A673 (cell line): ENCODE results near the gene GPATCH2. TPM values are rescaled to one million over a fixed set of nuclear protein-coding genes. Genes with fewer than 3 reads are reported as not detected.
"Not testable (repeated sequence)": the region's sequence is repeated elsewhere in the genome, so short reads cannot be mapped to it uniquely, and the experiment has no call there.

Source experiments
- BruUV-seq: library from RNA; stranded (reverse); fragments of 400-500 nt; replicated peaks from 2 replicates; lab custom pipeline; 2021; lab: Mats Ljungman, UMichigan
- CTCF ChIA-PET: fragments of 300-600 bp; sonication (Branson Sonifier 250); formaldehyde crosslinking; loops from one replicate; lab custom pipeline; 2022; ENCODE audit warnings: antibody characterized with exemption; lab: Charles Lee
- POLR2A ChIA-PET: fragments of 300-600 bp; sonication (Branson Sonifier 250); formaldehyde crosslinking; loops from one replicate; lab custom pipeline; 2022; ENCODE audit warnings: antibody characterized with exemption; ENCODE audit not compliant: low non-redundant PET; lab: Charles Lee
- DNase-seq: peaks from one replicate; pipeline ENCODE4 v3.0.0-alpha.2; 2015; ENCODE audit warnings: low spot score
- H3K27ac ChIP-seq: fragments of 200-600 bp; sonication (generic); 2 replicates; pipeline ENCODE4 v1.5.1; 2016; ENCODE audit warnings: mixed run types, low read depth, mild to moderate bottlenecking, mixed read lengths, antibody characterized with exemption, low read length; ENCODE audit not compliant: poor library complexity, severe bottlenecking
- H3K27me3 ChIP-seq: fragments of 200-600 bp; sonication (generic); replicated peaks from 2 replicates; pipeline ENCODE4 v1.6.1; 2017; ENCODE audit warnings: mixed run types, low read depth, mild to moderate bottlenecking, mixed read lengths, antibody characterized with exemption, low read length; ENCODE audit not compliant: insufficient read depth, poor library complexity
- H3K36me3 ChIP-seq: fragments of 200-600 bp; sonication (generic); 2 replicates; pipeline ENCODE4 v1.6.1; 2016; ENCODE audit warnings: mixed run types, mild to moderate bottlenecking, mixed read lengths, antibody characterized with exemption, low read length; ENCODE audit not compliant: insufficient read depth, poor library complexity, severe bottlenecking
- H3K4me1 ChIP-seq: fragments of 200-600 bp; sonication (generic); 2 replicates; pipeline ENCODE4 v1.6.1; 2017; ENCODE audit warnings: mixed run types, mild to moderate bottlenecking, mixed read lengths, antibody characterized with exemption, low read length; ENCODE audit not compliant: insufficient read depth, poor library complexity, severe bottlenecking
- H3K4me3 ChIP-seq: fragments of 200-600 bp; sonication (generic); 2 replicates; pipeline ENCODE4 v1.5.1; 2016; ENCODE audit warnings: low read depth, mixed run types, mild to moderate bottlenecking, mixed read lengths, low read length; ENCODE audit not compliant: poor library complexity, severe bottlenecking
- H3K9me3 ChIP-seq: fragments of 200-600 bp; sonication (generic); 2 replicates; pipeline ENCODE4 v1.6.1; 2016; ENCODE audit warnings: mixed run types, low read depth, mild to moderate bottlenecking, mixed read lengths, antibody characterized with exemption, low read length; ENCODE audit not compliant: poor library complexity, severe bottlenecking
- CTCF ChIP-seq: fragments of 300-800, 200-600 bp; sonication (generic); conservative IDR thresholded peaks from 2 replicates; pipeline ENCODE4 v1.5.1; 2017; ENCODE audit warnings: low read depth, mild to moderate bottlenecking, antibody characterized with exemption, low read length, moderate library complexity, mixed read lengths
- EZH2 ChIP-seq: fragments of 200-600 bp; sonication (generic); IDR thresholded peaks from 2 replicates; pipeline ENCODE4 v1.6.1; 2017; ENCODE audit warnings: borderline replicate concordance, low read depth, mild to moderate bottlenecking, mixed read lengths, antibody characterized with exemption, low read length; ENCODE audit not compliant: poor library complexity, severe bottlenecking
- intact Hi-C: fragments of 100-400 bp; cut with micrococcal nuclease; formaldehyde crosslinking; loops from one replicate; pipeline ENCODE4 v1.10.0; 2022; ENCODE audit not compliant: unreplicated experiment
- total RNA-seq: library from RNA; stranded (reverse); gene quantifications from 2 replicates; pipeline ENCODE4 v1.2.3, GENCODE V29; 2021

Gene GPATCH2
- total RNA-seq, 1 experiment from 2014 or later: 15.3 TPM

DNA sequence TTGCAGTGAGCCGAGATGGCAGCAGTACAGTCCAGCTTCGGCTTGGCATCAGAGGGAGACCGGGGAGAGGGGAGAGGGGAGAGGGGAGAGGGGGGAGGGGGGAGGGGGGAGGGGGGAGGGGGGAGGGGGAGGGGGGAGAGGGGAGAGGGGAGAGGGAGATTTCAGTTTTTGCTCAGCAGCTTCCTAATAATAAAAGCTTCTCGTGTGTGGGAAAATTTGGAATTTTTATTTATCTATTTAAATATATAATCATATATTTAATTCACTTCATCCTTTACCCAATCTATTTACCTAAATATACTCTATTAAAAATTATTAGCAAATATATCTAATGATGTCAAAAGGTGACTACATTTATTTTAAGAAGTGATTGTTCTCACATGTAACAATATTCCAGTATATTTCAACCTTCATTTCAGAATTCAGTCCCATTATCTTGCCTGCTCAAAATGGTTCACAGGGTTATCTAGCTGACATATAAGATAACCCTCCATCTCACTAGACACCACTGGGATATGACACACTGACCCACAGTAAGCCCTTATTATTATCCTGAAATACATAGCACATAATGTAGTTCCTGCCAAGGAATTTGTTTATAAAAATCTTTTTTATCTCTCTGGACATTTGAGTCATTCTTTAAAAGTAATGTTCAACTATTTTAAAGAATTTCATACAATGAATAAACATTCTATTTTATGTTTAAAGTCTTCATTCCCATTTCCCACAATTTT lies 105.9 kb downstream of the GPATCH2 start:
- TF ChIP-seq CTCF (no peak), EZH2 (no peak)
- H3K27ac ChIP-seq: no peak overlapping the region
- H3K36me3 ChIP-seq: no peaks in the 10 kb centered on the region
- no peak overlapping the region for H3K4me3 ChIP-seq
- no peaks in the 10 kb centered on the region for H3K4me1 ChIP-seq
- no peak for DNase-seq
- ChIA-PET POLR2A (no interaction called here), CTCF (no interaction called here)
- no peaks in the 10 kb centered on the region for H3K27me3 ChIP-seq
- BruUV-seq: no TSS peak
- intact Hi-C loops: no loop called here
- H3K9me3 ChIP-seq: no peaks in the 10 kb centered on the region

DNA sequence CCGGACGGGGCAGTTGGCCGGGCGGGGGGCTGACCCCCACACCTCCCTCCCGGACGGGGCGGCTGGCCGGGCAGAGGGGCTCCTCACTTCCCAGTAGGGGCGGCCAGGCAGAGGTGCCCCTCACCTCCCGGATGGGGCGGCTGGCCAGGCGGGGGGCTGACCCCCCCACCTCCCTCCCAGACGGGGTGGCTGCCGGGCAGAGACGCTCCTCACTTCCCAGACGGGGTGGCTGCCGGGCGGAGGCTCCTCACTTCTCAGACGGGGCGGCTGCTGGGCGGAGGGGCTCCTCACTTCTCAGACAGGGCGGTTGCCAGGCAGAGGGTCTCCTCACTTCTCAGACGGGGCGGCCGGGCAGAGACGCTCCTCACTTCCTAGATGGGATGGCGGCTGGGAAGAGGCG lies 107.0 kb downstream of the GPATCH2 start:
- H3K9me3 ChIP-seq, H3K4me3 ChIP-seq, H3K27me3 ChIP-seq, POLR2A ChIA-PET, CTCF ChIA-PET, intact Hi-C loops, H3K36me3 ChIP-seq, DNase-seq, BruUV-seq, H3K4me1 ChIP-seq, H3K27ac ChIP-seq: not testable (repeated sequence)

- CTCF ChIA-PET: no interaction called here
- Histone ChIP-seq H3K27me3 (no peaks in the 10 kb centered on the region), H3K4me1 (no peaks in the 10 kb centered on the region), H3K27ac (no peak overlapping the region), H3K36me3 (no peaks in the 10 kb centered on the region), H3K9me3 (no peaks in the 10 kb centered on the region), H3K4me3 (no peak overlapping the region)
- BruUV-seq: no TSS peak
- intact Hi-C loops: no loop called here
- TF ChIP-seq CTCF: no peak
- TF ChIP-seq EZH2: no peak
- POLR2A ChIA-PET: no interaction called here
- DNase-seq: no peak
Observed at GRCh38 chr1:217522277-217522676, 108.6 kb downstream of the GPATCH2 start.

DNA sequence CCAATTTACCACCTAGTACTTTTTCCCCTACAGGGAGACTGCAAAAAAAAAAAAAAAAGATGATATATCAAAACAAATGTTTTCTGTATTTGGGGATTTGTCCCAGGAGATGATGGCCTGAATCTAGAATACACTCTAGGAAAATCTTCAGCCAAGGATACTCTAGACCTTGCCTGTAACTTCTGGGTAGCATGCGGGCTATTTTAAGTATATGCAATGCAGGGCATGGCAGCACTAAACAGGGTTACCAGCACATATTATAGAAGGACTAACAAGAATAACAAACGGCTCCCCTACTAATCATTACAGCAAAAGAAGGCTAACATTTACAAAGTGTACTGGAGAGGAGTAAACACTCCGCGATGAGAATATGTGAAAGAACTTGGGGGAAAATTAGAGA lies 109.6 kb downstream of the GPATCH2 start:
- no peaks in the 10 kb centered on the region for H3K27me3 ChIP-seq
- H3K9me3 ChIP-seq: no peaks in the 10 kb centered on the region
- no peak overlapping the region for H3K27ac ChIP-seq
- no peak for TF ChIP-seq EZH2
- no peak for TF ChIP-seq CTCF
- no peaks in the 10 kb centered on the region for H3K36me3 ChIP-seq
- CTCF ChIA-PET: no interaction called here
- no peak for DNase-seq
- H3K4me3 ChIP-seq: no peak overlapping the region
- POLR2A ChIA-PET: no interaction called here
- no peaks in the 10 kb centered on the region for H3K4me1 ChIP-seq
- no TSS peak for BruUV-seq
- intact Hi-C loops: no loop called here
